Activated T-helper 1 cell treated with anti-CD3 and anti-CD28 coated beads, Interleukin-12 subunit alpha, Interleukin-12 subunit beta, Interleukin-2, Interleukin-4 antibody, amounts not matched to agents 30 ng/mL and 10 ng/mL and 1 ng/mL, durations not matched to agents 14 hours and 24 hours and 36 hours (primary cell): Measurements from ENCODE around the gene TMEM179B. TPM values are rescaled to one million over a fixed set of nuclear protein-coding genes. Genes with fewer than 3 reads are reported as not detected.
A peak's percentile ranks its signal among the peaks of the same experiment; 100 is the strongest.

ENCODE experiments used
- DNase-seq: peaks from one replicate; pipeline ENCODE4 v3.0.0; 2021; ENCODE audit warnings: low spot score
- H3K27ac Mint-ChIP-seq: one replicate; pipeline ENCODE4 v1.8.0; 2021; ENCODE audit warnings: mild to moderate bottlenecking, mixed read lengths
- H3K27me3 Mint-ChIP-seq: one replicate; pipeline ENCODE4 v1.8.0; 2022; ENCODE audit warnings: mild to moderate bottlenecking, moderate library complexity, mixed read lengths; ENCODE audit not compliant: insufficient read depth
- H3K36me3 Mint-ChIP-seq: one replicate; pipeline ENCODE4 v1.8.0; 2021; ENCODE audit warnings: low read depth, mixed read lengths
- H3K4me1 Mint-ChIP-seq: one replicate; pipeline ENCODE4 v1.8.0; 2021; ENCODE audit warnings: low read depth, mixed read lengths
- H3K4me3 Mint-ChIP-seq: one replicate; pipeline ENCODE4 v1.8.0; 2021; ENCODE audit warnings: mild to moderate bottlenecking, moderate library complexity, mixed read lengths
- H3K9me3 Mint-ChIP-seq: one replicate; pipeline ENCODE4 v1.8.0; 2021; ENCODE audit warnings: mixed read lengths
- intact Hi-C: fragments of 100-400 bp; cut with micrococcal nuclease; formaldehyde crosslinking; loops from one replicate; pipeline ENCODE4 v1.15.1; 2024
- total RNA-seq: library from RNA; stranded (reverse); gene quantifications from 2 replicates; pipeline ENCODE4 v1.2.3, GENCODE V29; 2022

TMEM179B gene
- total RNA-seq, 1 donor from 2014 or later, result 43.0 TPM

DNA sequence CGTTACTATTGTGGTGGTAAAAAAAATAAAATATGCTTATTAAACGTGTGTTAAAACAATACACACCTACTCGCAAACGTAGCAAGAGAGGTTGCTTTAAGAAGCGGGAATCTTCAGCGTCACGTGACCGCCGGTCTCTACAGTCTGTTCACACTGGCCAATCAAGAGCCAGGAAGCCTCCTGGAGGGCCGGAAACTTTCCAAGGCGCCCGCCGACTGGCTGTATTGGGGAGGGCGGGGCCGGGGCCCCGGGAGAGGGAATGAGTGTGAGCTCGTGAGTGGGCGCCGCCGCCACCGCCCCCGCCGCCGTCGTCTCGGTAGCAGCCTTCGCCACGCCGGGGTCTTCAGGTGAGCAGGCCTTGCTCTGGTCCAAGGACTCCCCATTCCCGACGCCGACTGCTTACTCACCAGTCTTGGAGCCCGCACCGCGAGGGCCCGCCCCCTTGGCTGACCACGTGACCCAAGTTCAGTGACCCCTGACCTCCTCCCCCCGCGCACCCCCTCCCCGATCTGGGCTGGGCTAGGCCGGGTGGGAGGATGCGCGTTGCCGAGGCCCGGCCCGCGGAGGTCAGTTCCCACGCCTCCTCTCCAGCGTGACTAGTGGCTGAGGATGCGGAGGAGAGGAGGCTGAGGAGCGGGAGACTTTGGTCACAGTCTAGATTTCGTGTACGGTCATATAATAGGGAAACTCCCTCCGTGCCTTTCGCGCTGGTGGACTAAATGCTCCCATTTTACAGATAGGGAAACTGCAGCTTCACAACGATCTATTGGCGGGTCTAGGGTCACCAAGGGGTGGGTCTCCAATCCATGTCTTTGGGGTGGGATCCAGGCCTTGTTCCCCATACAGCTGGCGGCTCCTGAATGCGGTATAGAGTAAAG, 15.8 kb upstream of the TMEM179B start, which contains the start of gene TAF6L:
Gene TAF6L (plus strand): TSS at position 253 of the 878 bp plus-strand sequence. CDS start 4,388 bp downstream, outside the sequence.
- Mint-ChIP-seq H3K27ac (peak within 1 kb of the TSS; percentile 91), H3K4me3 (peak within 1 kb of the TSS; percentile 89), H3K9me3 (no peaks in the 10 kb centered on the region), H3K36me3 (peaks cover 10% of the 10 kb centered on the region), H3K4me1 (peaks cover 30% of the 10 kb centered on the region), H3K27me3 (no peaks in the 10 kb centered on the region)
- DNase-seq, result peak; percentile 91
- intact Hi-C loops, result loop anchor here (1.0 to 5.0 kb wide), 14 partner anchors 10 to 911 kb away; partner anchors contain the start of genes GANAB, MTA2, NXF1 and POLR2G

DNA sequence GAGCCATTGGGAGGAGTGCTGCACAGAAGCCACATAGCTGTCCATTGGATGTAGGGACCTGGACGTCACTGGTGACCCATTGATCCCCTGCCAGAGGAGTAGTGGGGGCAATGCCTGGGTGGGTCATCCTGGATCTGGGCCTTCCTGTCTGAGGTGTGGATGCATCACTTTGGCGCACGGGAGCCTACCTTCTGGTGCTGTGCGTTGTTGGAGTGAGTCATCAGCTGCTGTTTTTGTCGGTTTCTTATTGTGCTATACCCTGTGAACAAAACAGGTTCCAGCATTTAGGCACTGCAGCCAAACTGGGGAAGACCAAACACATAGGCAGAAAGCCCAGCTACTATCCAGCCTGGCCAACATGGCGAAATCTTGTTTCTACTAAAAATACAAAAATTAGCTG, 12.8 kb upstream of the TMEM179B start:
- no peak overlapping the region for H3K4me3 Mint-ChIP-seq
- peaks cover 17% of the 10 kb centered on the region for H3K36me3 Mint-ChIP-seq
- H3K27me3 Mint-ChIP-seq, result no peaks in the 10 kb centered on the region
- H3K4me1 Mint-ChIP-seq, result peaks cover 39% of the 10 kb centered on the region
- no peak overlapping the region for H3K27ac Mint-ChIP-seq
- DNase-seq, result no peak
- intact Hi-C loops, result loop anchor here (5.0 kb wide), 1 partner anchor 908 kb away; the partner anchor contains the start of gene RTN3
- no peaks in the 10 kb centered on the region for H3K9me3 Mint-ChIP-seq

DNA sequence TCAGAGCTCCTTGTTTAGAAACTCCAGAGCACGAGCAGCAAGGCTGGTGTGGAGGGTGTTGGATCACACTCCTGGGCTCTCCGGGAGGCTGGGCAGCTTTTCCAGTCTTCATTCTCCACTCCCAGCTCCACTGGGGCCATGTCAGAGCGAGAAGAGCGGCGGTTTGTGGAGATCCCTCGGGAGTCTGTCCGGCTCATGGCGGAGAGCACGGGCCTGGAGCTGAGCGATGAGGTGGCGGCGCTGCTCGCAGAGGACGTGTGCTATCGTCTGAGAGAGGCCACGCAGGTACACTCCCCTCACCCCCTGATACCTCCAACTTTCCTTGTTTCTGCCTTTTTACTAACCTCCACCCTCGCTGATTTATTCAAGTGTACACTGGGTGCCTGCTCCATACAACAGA, 11.6 kb upstream of the TMEM179B start:
- Mint-ChIP-seq H3K27ac (no peak overlapping the region), H3K9me3 (no peaks in the 10 kb centered on the region), H3K4me3 (no peak overlapping the region), H3K4me1 (peaks cover 27% of the 10 kb centered on the region), H3K36me3 (peaks cover 15% of the 10 kb centered on the region), H3K27me3 (no peaks in the 10 kb centered on the region)
- intact Hi-C loops, result no loop called here
- DNase-seq, result no peak

DNA sequence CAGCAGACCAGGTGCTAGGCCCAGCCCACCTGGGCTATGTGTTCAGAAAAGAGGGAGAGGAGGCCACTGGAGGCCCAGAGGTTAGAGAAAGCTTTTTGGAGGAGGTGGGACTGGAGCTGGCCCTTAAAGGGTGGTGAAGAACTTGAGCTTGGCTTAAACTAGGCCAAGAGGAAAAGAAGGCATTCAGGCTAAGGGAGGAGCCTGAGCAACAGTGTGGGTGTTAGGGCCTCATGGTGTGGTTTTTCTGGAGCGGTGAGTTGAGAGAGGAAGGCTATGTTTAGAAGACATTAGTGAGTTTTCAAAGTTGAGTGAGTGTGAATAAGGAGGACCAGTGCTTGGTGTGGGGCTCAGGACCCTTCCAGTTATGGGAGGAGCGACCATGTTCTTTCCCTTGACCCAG, 9.8 kb upstream of the TMEM179B start:
- Mint-ChIP-seq H3K27ac (peak overlapping the region; percentile 95), H3K36me3 (peaks cover 15% of the 10 kb centered on the region), H3K27me3 (no peaks in the 10 kb centered on the region), H3K9me3 (no peaks in the 10 kb centered on the region), H3K4me3 (peak overlapping the region; percentile 27), H3K4me1 (peaks cover 13% of the 10 kb centered on the region)
- no peak for DNase-seq
- intact Hi-C loops, result no loop called here

GRCh38 chr11:62778441-62778840, 8.8 kb upstream of the TMEM179B start:
- peaks cover 13% of the 10 kb centered on the region for H3K4me1 Mint-ChIP-seq
- H3K27me3 Mint-ChIP-seq, result no peaks in the 10 kb centered on the region
- H3K4me3 Mint-ChIP-seq, result no peak overlapping the region
- H3K36me3 Mint-ChIP-seq, result peaks cover 15% of the 10 kb centered on the region
- no peak for DNase-seq
- intact Hi-C loops, result no loop called here
- H3K27ac Mint-ChIP-seq, result peak overlapping the region; percentile 76
- no peaks in the 10 kb centered on the region for H3K9me3 Mint-ChIP-seq

DNA sequence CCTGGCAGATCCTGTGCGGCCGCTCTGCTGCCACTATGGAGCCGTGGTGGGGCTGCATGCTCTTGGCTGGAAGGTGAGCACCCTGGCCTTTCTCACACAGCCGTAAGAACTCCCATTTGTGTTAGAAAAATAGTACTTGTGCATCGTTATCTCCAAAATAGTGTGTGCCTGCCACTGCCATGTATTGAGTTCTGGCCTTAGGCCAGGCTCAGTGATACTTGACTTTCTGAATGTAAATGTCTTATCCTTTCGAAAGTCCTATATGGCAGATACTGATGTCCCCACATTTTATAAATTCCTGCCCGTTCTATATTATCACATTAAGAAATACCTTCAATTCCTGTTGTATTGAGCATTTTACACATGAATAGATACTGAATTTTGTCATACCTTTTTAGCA, 4.4 kb upstream of the TMEM179B start:
- peaks cover 12% of the 10 kb centered on the region for H3K4me1 Mint-ChIP-seq
- no peak for DNase-seq
- H3K4me3 Mint-ChIP-seq, result no peak overlapping the region
- no peaks in the 10 kb centered on the region for H3K27me3 Mint-ChIP-seq
- H3K9me3 Mint-ChIP-seq, result no peaks in the 10 kb centered on the region
- H3K27ac Mint-ChIP-seq, result no peak overlapping the region
- H3K36me3 Mint-ChIP-seq, result peaks cover 14% of the 10 kb centered on the region
- intact Hi-C loops, result no loop called here

- Mint-ChIP-seq H3K4me1 (peaks cover 39% of the 10 kb centered on the region), H3K27me3 (no peaks in the 10 kb centered on the region), H3K36me3 (peaks cover 28% of the 10 kb centered on the region), H3K27ac (peak overlapping the region; percentile 80), H3K9me3 (no peaks in the 10 kb centered on the region), H3K4me3 (peak overlapping the region; percentile 91)
- DNase-seq, result peak; percentile 85
- intact Hi-C loops, result loop anchor here (1.0 kb wide), 11 partner anchors 15 to 195 kb away; partner anchors contain the start of genes NXF1, POLR2G, SLC3A2 and STX5
These were observed 741 bp upstream of the TMEM179B start for GRCh38 chr11:62786318-62787004.

GRCh38 chr11:62788991-62789390, 1.8 kb downstream of the TMEM179B start:
- no peaks in the 10 kb centered on the region for H3K9me3 Mint-ChIP-seq
- H3K4me3 Mint-ChIP-seq, result peak overlapping the region; percentile 95
- peak overlapping the region; percentile 57 for H3K27ac Mint-ChIP-seq
- H3K4me1 Mint-ChIP-seq, result peaks cover 49% of the 10 kb centered on the region
- H3K27me3 Mint-ChIP-seq, result no peaks in the 10 kb centered on the region
- H3K36me3 Mint-ChIP-seq, result peaks cover 38% of the 10 kb centered on the region
- intact Hi-C loops, result no loop called here
- no peak for DNase-seq

GRCh38 chr11:62789576-62789975, 2.4 kb downstream of the TMEM179B start:
- H3K9me3 Mint-ChIP-seq, result no peaks in the 10 kb centered on the region
- H3K27ac Mint-ChIP-seq, result peak overlapping the region; percentile 57
- H3K27me3 Mint-ChIP-seq, result no peaks in the 10 kb centered on the region
- peaks cover 49% of the 10 kb centered on the region for H3K4me1 Mint-ChIP-seq
- DNase-seq, result no peak
- H3K4me3 Mint-ChIP-seq, result peak overlapping the region; percentile 95
- intact Hi-C loops, result no loop called here
- peaks cover 44% of the 10 kb centered on the region for H3K36me3 Mint-ChIP-seq

GRCh38 chr11:62791501-62792201, 4.4 kb downstream of the TMEM179B start, which contains the start of gene TMEM223:
TSS of gene TMEM223 (minus strand) at chr11:62792006. CDS start at chr11:62791994, 12 bp downstream.
- Mint-ChIP-seq H3K4me3 (peak within 1 kb of the TSS; percentile 91), H3K27ac (peak within 1 kb of the TSS; percentile 77), H3K9me3 (no peaks in the 10 kb centered on the region), H3K36me3 (peaks cover 55% of the 10 kb centered on the region), H3K4me1 (peaks cover 40% of the 10 kb centered on the region), H3K27me3 (no peaks in the 10 kb centered on the region)
- DNase-seq, result peak; percentile 89
- intact Hi-C loops, result loop anchor here (1.0 kb wide), 3 partner anchors 14 to 41 kb away; partner anchors contain the start of genes NXF1, STX5, TAF6L and TEX54

GRCh38 chr11:62792202-62792575, 5.0 kb downstream of the TMEM179B start:
- Mint-ChIP-seq H3K4me1 (peaks cover 40% of the 10 kb centered on the region), H3K27me3 (no peaks in the 10 kb centered on the region), H3K4me3 (peak overlapping the region; percentile 91), H3K27ac (peak overlapping the region; percentile 77), H3K36me3 (peaks cover 55% of the 10 kb centered on the region), H3K9me3 (no peaks in the 10 kb centered on the region)
- intact Hi-C loops, result loop anchor here (1.0 kb wide), 2 partner anchors 21 to 40 kb away; partner anchors contain the start of genes STX5, TAF6L and TEX54
- DNase-seq, result no peak

- Mint-ChIP-seq H3K4me3 (no peak overlapping the region), H3K36me3 (peaks cover 63% of the 10 kb centered on the region), H3K27ac (no peak overlapping the region), H3K4me1 (peaks cover 27% of the 10 kb centered on the region), H3K9me3 (no peaks in the 10 kb centered on the region), H3K27me3 (no peaks in the 10 kb centered on the region)
- no peak for DNase-seq
- intact Hi-C loops, result no loop called here
These were observed 7.1 kb downstream of the TMEM179B start for GRCh38 chr11:62794201-62794775.
